Measurements from ENCODE around the gene PPP2R2D.

The PPP2R2D gene

GRCh38 chr10:131902211-131902610, 1.4 kb downstream of the PPP2R2D start:
- ChIA-PET POLR2A (interaction anchor here (0.8 to 1.0 kb wide), 2 partner anchors 41 to 42 kb away, joined by 3 read pairs; no protein-coding TSS in a partner anchor), CTCF (interaction anchor here (1.0 kb wide), 1 partner anchor 17 kb away, joined by 4 read pairs; no protein-coding TSS in a partner anchor)
- no peak for TF ChIP-seq CTCF (IDR thresholded peaks at IDR 0.05; ENCODE audit: insufficient read depth, low read length, missing control alignments)
- peak overlapping the region; percentile 82 for H3K4me3 ChIP-seq (ENCODE audit: low read depth, low read length)
- DNase-seq (ENCODE audit: low read depth, low spot score): no peak

- ChIA-PET CTCF (interaction anchor here (0.7 to 0.9 kb wide), 2 partner anchors 120 to 688 kb away, joined by 3 read pairs; no protein-coding TSS in a partner anchor), POLR2A (no interaction called here)
- no peak for DNase-seq (ENCODE audit: low read depth, low spot score)
- peak overlapping the region; percentile 25 for H3K4me3 ChIP-seq (ENCODE audit: low read depth, low read length)
- no peak for TF ChIP-seq CTCF (IDR thresholded peaks at IDR 0.05; ENCODE audit: insufficient read depth, low read length, missing control alignments)
Measured at GRCh38 chr10:131902691-131903090, 1.9 kb downstream of the PPP2R2D start.

- no peak overlapping the region for H3K4me3 ChIP-seq (ENCODE audit: low read depth, low read length)
- ChIA-PET POLR2A (no interaction called here), CTCF (interaction anchor here (1.3 to 2.0 kb wide), 2 partner anchors 9 to 20 kb away, joined by 5 read pairs; no protein-coding TSS in a partner anchor)
- DNase-seq (ENCODE audit: low read depth, low spot score): no peak
- no peak for TF ChIP-seq CTCF (IDR thresholded peaks at IDR 0.05; ENCODE audit: insufficient read depth, low read length, missing control alignments)
Measured at GRCh38 chr10:131905267-131905571, 4.4 kb downstream of the PPP2R2D start.

- TF ChIP-seq CTCF (IDR thresholded peaks at IDR 0.05; ENCODE audit: insufficient read depth, low read length, missing control alignments): no peak
- ChIA-PET POLR2A (no interaction called here), CTCF (interaction anchor here (1.3 kb wide), 1 partner anchor 10 kb away, joined by 5 read pairs; no protein-coding TSS in a partner anchor)
- no peak overlapping the region for H3K4me3 ChIP-seq (ENCODE audit: low read depth, low read length)
- DNase-seq (ENCODE audit: low read depth, low spot score): no peak
Measured at GRCh38 chr10:131905603-131906268, 4.9 kb downstream of the PPP2R2D start.

- no peak for TF ChIP-seq CTCF (IDR thresholded peaks at IDR 0.05; ENCODE audit: insufficient read depth, low read length, missing control alignments)
- H3K4me3 ChIP-seq (ENCODE audit: low read depth, low read length): no peak overlapping the region
- CTCF ChIA-PET: interaction anchor here (1.3 kb wide), 1 partner anchor 10 kb away, joined by 5 read pairs; no protein-coding TSS in a partner anchor
- POLR2A ChIA-PET: no interaction called here
- DNase-seq (ENCODE audit: low read depth, low spot score): no peak
Measured at GRCh38 chr10:131906269-131906639, 5.4 kb downstream of the PPP2R2D start.

GRCh38 chr10:131907679-131908078, 6.9 kb downstream of the PPP2R2D start:
- H3K4me3 ChIP-seq (ENCODE audit: low read depth, low read length): no peak overlapping the region
- no peak for TF ChIP-seq CTCF (IDR thresholded peaks at IDR 0.05; ENCODE audit: insufficient read depth, low read length, missing control alignments)
- ChIA-PET POLR2A (no interaction called here), CTCF (interaction anchor here (0.9 to 1.3 kb wide), 2 partner anchors 74 to 115 kb away, joined by 3 to 4 read pairs; partner anchors contain the start of gene BNIP3)
- no peak for DNase-seq (ENCODE audit: low read depth, low spot score)
